Measurements from ENCODE around the gene LGALS8. TPM values are rescaled to one million over a fixed set of nuclear protein-coding genes. Genes with fewer than 3 reads are reported as not detected.

The LGALS8 gene
- total RNA-seq, 4 donors from 2014 or later = 62.0 to 93.3 (median 76.8) TPM

DNA sequence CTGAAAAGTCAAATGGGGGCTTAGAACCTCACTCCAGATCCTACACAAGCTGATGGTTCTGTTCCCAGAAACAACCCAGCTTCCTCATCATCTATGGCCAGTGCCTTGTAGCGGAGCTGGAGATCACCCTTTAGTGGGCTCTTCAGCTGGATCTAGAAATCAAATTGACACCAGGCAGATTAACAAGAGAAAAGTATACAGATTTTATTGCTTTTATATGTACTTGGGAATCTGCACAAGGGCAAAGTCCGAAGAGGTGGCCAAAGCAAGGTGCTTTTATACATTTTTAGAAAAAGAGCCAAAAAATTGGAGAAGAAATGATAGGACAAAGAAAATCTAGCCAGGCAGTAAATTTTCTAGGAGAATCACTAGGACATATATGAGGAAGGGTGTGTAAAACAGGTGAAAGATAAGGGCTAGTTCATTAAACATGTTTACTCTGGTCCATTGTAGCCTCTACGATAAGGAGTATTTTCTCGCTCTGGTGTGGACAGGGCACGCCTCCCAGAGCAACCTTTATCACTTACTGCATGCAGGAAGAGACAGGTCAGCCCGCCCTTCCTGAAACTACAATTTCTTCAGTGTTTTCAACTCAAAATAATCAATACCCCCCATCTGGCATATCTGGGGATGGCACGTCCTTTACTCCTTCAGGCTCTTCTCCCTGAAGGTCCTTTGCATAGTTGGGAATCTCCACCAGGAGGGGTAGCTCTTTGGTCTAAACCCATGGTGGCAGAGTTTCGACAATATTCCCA is 14.0 kb upstream of the LGALS8 start:
- no peaks in the 10 kb centered on the region for H3K36me3 ChIP-seq
- H3K9me3 ChIP-seq = no peaks in the 10 kb centered on the region
- no peak for DNase-seq (ENCODE audit: low spot score in 2 of 2)
- no peak overlapping the region for H3K27ac ChIP-seq
- H3K4me1 ChIP-seq = no peaks in the 10 kb centered on the region
- H3K27me3 ChIP-seq = no peaks in the 10 kb centered on the region
- no peak for TF ChIP-seq EP300 (IDR thresholded peaks at IDR 0.05)
- no peak for TF ChIP-seq POLR2A (IDR thresholded peaks at IDR 0.05)
- no peak for TF ChIP-seq CTCF (IDR thresholded peaks at IDR 0.05)
- 82 to 96% methylated on average over 8 of the region's 8 CpGs for WGBS, 2 donors
- no peak overlapping the region for H3K4me3 ChIP-seq

- H3K4me1 ChIP-seq = no peaks in the 10 kb centered on the region
- no peaks in the 10 kb centered on the region for H3K36me3 ChIP-seq
- TF ChIP-seq POLR2A (IDR thresholded peaks at IDR 0.05) (no peak), EP300 (IDR thresholded peaks at IDR 0.05) (no peak), CTCF (IDR thresholded peaks at IDR 0.05) (no peak)
- H3K27me3 ChIP-seq = no peaks in the 10 kb centered on the region
- H3K9me3 ChIP-seq = no peaks in the 10 kb centered on the region
- H3K4me3 ChIP-seq = no peak overlapping the region
- H3K27ac ChIP-seq = no peak overlapping the region
- no peak for DNase-seq (ENCODE audit: low spot score in 2 of 2)
- 83 to 88% methylated on average over 11 of the region's 11 CpGs for WGBS, 2 donors
These were observed 11.9 kb upstream of the LGALS8 start for GRCh38 chr1:236511735-236512418.

GRCh38 chr1:236514703-236515442 is 8.9 kb upstream of the LGALS8 start:
- Histone ChIP-seq H3K4me1 (no peaks in the 10 kb centered on the region), H3K27me3 (no peaks in the 10 kb centered on the region), H3K4me3 (no peak overlapping the region), H3K9me3 (no peaks in the 10 kb centered on the region), H3K27ac (no peak overlapping the region), H3K36me3 (no peaks in the 10 kb centered on the region)
- 69 to 77% methylated on average over 4 of the region's 4 CpGs for WGBS, 2 donors
- DNase-seq (ENCODE audit: low spot score in 2 of 2) = no peak
- TF ChIP-seq POLR2A (IDR thresholded peaks at IDR 0.05) (no peak), CTCF (IDR thresholded peaks at IDR 0.05) (no peak), EP300 (IDR thresholded peaks at IDR 0.05) (no peak)

DNA sequence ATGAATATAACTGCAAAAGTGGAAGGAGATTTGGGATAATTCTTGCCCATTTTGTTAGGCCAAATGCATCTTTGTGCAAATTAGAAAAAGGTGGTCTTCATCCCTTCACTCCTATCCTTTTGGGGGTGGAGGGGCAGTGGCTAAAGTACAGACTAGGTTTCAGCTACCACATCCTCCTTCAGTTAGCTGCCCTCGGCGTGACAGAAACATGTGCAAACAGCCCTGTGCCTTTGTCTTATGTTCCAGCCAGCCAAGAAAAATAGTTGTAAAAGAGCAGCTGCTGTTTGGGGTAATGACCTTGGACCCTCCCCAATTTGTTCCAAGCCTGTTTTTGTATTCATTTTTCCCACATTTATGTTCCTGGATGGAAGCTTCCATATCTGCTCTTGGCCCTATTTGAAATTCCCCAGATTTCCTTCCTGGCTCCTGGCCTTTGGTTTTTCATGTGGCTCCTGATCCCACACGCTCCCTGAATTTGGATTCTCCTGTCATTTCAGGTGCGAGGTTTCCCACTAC is 8.3 kb upstream of the LGALS8 start:
- no peaks in the 10 kb centered on the region for H3K36me3 ChIP-seq
- H3K4me1 ChIP-seq = no peaks in the 10 kb centered on the region
- H3K4me3 ChIP-seq = no peak overlapping the region
- H3K9me3 ChIP-seq = no peaks in the 10 kb centered on the region
- TF ChIP-seq POLR2A (IDR thresholded peaks at IDR 0.05) = no peak
- TF ChIP-seq EP300 (IDR thresholded peaks at IDR 0.05) = no peak
- TF ChIP-seq CTCF (IDR thresholded peaks at IDR 0.05) = no peak
- WGBS, 2 donors = 57 to 68% methylated on average over 4 of the region's 4 CpGs
- DNase-seq (ENCODE audit: low spot score in 2 of 2) = no peak
- no peak overlapping the region for H3K27ac ChIP-seq
- no peaks in the 10 kb centered on the region for H3K27me3 ChIP-seq
